Measurements from ENCODE around the gene PNPLA8.

Gene PNPLA8

DNA sequence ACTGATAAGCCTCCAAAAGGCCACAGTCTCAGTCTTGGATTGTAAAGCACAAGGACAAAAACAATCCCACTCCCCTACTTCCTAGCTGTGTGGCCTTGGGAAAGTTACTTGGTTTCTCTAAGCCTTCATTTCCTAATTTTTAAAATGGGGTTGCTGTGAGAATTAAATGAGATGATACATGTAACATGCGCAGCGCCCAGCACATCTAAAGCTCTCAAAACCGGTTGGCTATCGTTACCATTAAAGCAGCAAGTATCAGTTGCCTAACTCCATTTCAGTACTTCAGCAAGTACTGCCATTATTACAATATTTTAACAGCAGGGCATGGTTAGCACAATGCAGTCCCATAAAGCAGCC lies 71.6 kb downstream of the PNPLA8 start:
- ChIA-PET POLR2A (interaction anchor here (1.2 kb wide), 1 partner anchor 72 kb away, joined by 3 read pairs; the partner anchor contains the start of gene PNPLA8), CTCF (interaction anchor here (0.6 to 3.3 kb wide), 7 partner anchors 9 to 281 kb away, joined by 3 to 19 read pairs (median 7); no protein-coding TSS in a partner anchor)
- peak overlapping the region; percentile 88 for H3K4me3 ChIP-seq (ENCODE audit: low read depth, low read length)
- peak overlapping the region; percentile 69; the same call in 1 of the 2 replicates for H3K27ac ChIP-seq (ENCODE audit: extremely low read depth, low read depth, low read length)
- H3K9me3 ChIP-seq (ENCODE audit: control insufficient read depth, insufficient read depth, low read depth, low read length) = no peaks in the 10 kb centered on the region
- TF ChIP-seq OVOL3 (tag by site-specific recombination; IDR thresholded peaks at IDR 0.05) (no peak), ZNF184 (tag by site-specific recombination; IDR thresholded peaks at IDR 0.05) (no peak), ZNF664 (tag by site-specific recombination; IDR thresholded peaks at IDR 0.05) (peak; percentile 100), KLF9 (tag by site-specific recombination; IDR thresholded peaks at IDR 0.05; ENCODE audit: low read depth) (no peak), ZNF830 (tag by site-specific recombination; IDR thresholded peaks at IDR 0.05; ENCODE audit: low read depth) (no peak), ZNF670 (tag by site-specific recombination; IDR thresholded peaks at IDR 0.05; ENCODE audit: low read depth) (no peak), ZNF768 (tag by site-specific recombination; IDR thresholded peaks at IDR 0.05) (peak; percentile 36; the same call in 1 of the 2 replicates), SALL2 (tag by site-specific recombination; IDR thresholded peaks at IDR 0.05; ENCODE audit: borderline replicate concordance) (no peak)
- TF ChIP-seq, protein P1, sequence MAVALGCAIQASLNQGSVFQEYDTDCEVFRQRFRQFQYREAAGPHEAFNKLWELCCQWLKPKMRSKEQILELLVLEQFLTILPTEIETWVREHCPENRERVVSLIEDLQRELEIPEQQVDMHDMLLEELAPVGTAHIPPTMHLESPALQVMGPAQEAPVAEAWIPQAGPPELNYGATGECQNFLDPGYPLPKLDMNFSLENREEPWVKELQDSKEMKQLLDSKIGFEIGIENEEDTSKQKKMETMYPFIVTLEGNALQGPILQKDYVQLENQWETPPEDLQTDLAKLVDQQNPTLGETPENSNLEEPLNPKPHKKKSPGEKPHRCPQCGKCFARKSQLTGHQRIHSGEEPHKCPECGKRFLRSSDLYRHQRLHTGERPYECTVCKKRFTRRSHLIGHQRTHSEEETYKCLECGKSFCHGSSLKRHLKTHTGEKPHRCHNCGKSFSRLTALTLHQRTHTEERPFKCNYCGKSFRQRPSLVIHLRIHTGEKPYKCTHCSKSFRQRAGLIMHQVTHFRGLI (tag by site-specific recombination; IDR thresholded peaks at IDR 0.05) = peak; percentile 20; the same call in 1 of the 2 replicates
- TF ChIP-seq, protein P2, sequence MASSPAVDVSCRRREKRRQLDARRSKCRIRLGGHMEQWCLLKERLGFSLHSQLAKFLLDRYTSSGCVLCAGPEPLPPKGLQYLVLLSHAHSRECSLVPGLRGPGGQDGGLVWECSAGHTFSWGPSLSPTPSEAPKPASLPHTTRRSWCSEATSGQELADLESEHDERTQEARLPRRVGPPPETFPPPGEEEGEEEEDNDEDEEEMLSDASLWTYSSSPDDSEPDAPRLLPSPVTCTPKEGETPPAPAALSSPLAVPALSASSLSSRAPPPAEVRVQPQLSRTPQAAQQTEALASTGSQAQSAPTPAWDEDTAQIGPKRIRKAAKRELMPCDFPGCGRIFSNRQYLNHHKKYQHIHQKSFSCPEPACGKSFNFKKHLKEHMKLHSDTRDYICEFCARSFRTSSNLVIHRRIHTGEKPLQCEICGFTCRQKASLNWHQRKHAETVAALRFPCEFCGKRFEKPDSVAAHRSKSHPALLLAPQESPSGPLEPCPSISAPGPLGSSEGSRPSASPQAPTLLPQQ (tag by site-specific recombination; IDR thresholded peaks at IDR 0.05) = no peak
- no peaks in the 10 kb centered on the region for H3K36me3 ChIP-seq (ENCODE audit: control insufficient read depth in 2 of 2, insufficient read depth in 1 of 2, low read length in 2 of 2)
- peaks cover 13% of the 10 kb centered on the region for H3K4me1 ChIP-seq (ENCODE audit: control insufficient read depth, insufficient read depth, low read length)

DNA sequence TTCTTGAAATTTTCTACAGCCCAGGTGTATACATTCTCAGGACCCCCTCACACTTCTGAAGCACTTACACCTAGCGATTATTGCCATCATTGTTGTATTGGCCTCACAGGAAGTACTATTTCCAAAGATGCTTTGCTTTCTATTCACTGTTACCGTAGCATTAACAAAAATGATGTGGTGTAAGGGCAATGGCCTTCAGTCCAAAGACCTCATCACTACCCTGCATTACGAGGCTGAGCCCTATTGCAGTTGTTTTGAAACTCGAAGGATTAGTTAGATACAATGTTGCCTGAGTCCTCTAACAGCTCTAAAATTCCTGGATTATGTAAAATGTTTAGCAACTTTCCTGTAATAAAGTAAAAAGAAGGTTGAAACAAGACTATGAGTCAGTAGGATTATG lies 72.6 kb downstream of the PNPLA8 start:
- Histone ChIP-seq H3K36me3 (ENCODE audit: control insufficient read depth in 2 of 2, insufficient read depth in 1 of 2, low read length in 2 of 2) (no peaks in the 10 kb centered on the region), H3K4me3 (ENCODE audit: low read depth, low read length) (no peak overlapping the region), H3K4me1 (ENCODE audit: control insufficient read depth, insufficient read depth, low read length) (peaks cover 21% of the 10 kb centered on the region), H3K27ac (ENCODE audit: extremely low read depth, low read depth, low read length) (no peak overlapping the region), H3K9me3 (ENCODE audit: control insufficient read depth, insufficient read depth, low read depth, low read length) (no peaks in the 10 kb centered on the region)
- ChIA-PET POLR2A (no interaction called here), CTCF (interaction anchor here (0.7 to 3.3 kb wide), 15 partner anchors 8 to 340 kb away, joined by 3 to 19 read pairs (median 4); no protein-coding TSS in a partner anchor)
- no peak for TF ChIP-seq ZNF624 (tag by site-specific recombination; IDR thresholded peaks at IDR 0.05)
- TF ChIP-seq RBAK (tag by site-specific recombination; IDR thresholded peaks at IDR 0.05) = no peak
- no peak for TF ChIP-seq KLF16 (tag by site-specific recombination; IDR thresholded peaks at IDR 0.05)

DNA sequence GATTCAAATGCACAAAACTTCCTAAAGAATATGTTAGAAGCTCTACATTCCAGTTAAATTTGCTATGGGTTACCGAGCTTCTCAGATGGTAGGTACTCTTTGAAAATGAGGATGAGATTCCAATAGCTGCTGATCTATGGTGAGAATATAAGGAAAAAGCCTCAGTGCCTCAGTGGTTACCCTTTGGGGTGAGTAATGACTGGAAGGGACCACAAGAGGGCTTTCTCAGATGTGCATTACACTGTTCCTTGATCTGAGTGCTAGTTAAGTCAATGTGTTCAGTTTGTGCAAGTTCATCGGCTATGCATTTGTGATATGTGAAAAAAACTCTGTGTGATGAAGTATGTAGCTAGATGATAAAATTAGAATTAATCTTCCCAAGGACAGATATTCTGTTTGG lies 73.2 kb downstream of the PNPLA8 start:
- ChIA-PET CTCF (interaction anchor here (0.6 to 3.3 kb wide), 15 partner anchors 9 to 339 kb away, joined by 3 to 19 read pairs (median 3); no protein-coding TSS in a partner anchor), POLR2A (no interaction called here)
- no peak overlapping the region for H3K4me3 ChIP-seq (ENCODE audit: low read depth, low read length)
- TF ChIP-seq, protein P3, sequence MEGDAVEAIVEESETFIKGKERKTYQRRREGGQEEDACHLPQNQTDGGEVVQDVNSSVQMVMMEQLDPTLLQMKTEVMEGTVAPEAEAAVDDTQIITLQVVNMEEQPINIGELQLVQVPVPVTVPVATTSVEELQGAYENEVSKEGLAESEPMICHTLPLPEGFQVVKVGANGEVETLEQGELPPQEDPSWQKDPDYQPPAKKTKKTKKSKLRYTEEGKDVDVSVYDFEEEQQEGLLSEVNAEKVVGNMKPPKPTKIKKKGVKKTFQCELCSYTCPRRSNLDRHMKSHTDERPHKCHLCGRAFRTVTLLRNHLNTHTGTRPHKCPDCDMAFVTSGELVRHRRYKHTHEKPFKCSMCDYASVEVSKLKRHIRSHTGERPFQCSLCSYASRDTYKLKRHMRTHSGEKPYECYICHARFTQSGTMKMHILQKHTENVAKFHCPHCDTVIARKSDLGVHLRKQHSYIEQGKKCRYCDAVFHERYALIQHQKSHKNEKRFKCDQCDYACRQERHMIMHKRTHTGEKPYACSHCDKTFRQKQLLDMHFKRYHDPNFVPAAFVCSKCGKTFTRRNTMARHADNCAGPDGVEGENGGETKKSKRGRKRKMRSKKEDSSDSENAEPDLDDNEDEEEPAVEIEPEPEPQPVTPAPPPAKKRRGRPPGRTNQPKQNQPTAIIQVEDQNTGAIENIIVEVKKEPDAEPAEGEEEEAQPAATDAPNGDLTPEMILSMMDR (tag by site-specific recombination; IDR thresholded peaks at IDR 0.05) = peak; percentile 22; the same call in 1 of the 2 replicates
- TF ChIP-seq, protein P4, sequence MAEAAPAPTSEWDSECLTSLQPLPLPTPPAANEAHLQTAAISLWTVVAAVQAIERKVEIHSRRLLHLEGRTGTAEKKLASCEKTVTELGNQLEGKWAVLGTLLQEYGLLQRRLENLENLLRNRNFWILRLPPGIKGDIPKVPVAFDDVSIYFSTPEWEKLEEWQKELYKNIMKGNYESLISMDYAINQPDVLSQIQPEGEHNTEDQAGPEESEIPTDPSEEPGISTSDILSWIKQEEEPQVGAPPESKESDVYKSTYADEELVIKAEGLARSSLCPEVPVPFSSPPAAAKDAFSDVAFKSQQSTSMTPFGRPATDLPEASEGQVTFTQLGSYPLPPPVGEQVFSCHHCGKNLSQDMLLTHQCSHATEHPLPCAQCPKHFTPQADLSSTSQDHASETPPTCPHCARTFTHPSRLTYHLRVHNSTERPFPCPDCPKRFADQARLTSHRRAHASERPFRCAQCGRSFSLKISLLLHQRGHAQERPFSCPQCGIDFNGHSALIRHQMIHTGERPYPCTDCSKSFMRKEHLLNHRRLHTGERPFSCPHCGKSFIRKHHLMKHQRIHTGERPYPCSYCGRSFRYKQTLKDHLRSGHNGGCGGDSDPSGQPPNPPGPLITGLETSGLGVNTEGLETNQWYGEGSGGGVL (tag by site-specific recombination; IDR thresholded peaks at IDR 0.05) = no peak
- peaks cover 24% of the 10 kb centered on the region for H3K4me1 ChIP-seq (ENCODE audit: control insufficient read depth, insufficient read depth, low read length)
- no peaks in the 10 kb centered on the region for H3K36me3 ChIP-seq (ENCODE audit: control insufficient read depth in 2 of 2, insufficient read depth in 1 of 2, low read length in 2 of 2)
- no peaks in the 10 kb centered on the region for H3K9me3 ChIP-seq (ENCODE audit: control insufficient read depth, insufficient read depth, low read depth, low read length)
- no peak overlapping the region for H3K27ac ChIP-seq (ENCODE audit: extremely low read depth, low read depth, low read length)

Data from HEK293 (cell line).